ENCODE measurements around the gene TPM1.

TPM1 gene

GRCh38 chr15:63015618-63016017, 26.9 kb upstream of the TPM1 start:
- TF ChIP-seq SIN3A (IDR thresholded peaks at IDR 0.05; ENCODE audit: borderline replicate concordance, insufficient read depth, low read length), result no peak
- no peak for TF ChIP-seq REST (IDR thresholded peaks at IDR 0.05; ENCODE audit: insufficient read depth in 1 of 2, low read depth in 2 of 2, low read length in 2 of 2)
- no peak for TF ChIP-seq POLR2AphosphoS5 (IDR thresholded peaks at IDR 0.05; ENCODE audit: low read depth, low read length)
- no peak for TF ChIP-seq FOXP2 (optimal IDR thresholded peaks at IDR 0.05; ENCODE audit: borderline replicate concordance, extremely low read depth, extremely low read length, insufficient read depth)

GRCh38 chr15:63016234-63016633, 26.3 kb upstream of the TPM1 start:
- TF ChIP-seq FOXP2 (optimal IDR thresholded peaks at IDR 0.05; ENCODE audit: borderline replicate concordance, extremely low read depth, extremely low read length, insufficient read depth) (no peak), REST (IDR thresholded peaks at IDR 0.05; ENCODE audit: insufficient read depth in 1 of 2, low read depth in 2 of 2, low read length in 2 of 2) (no peak), TAF1 (IDR thresholded peaks at IDR 0.05; ENCODE audit: borderline replicate concordance, insufficient read depth, low read length) (no peak), POLR2AphosphoS5 (IDR thresholded peaks at IDR 0.05; ENCODE audit: low read depth, low read length) (no peak), SIN3A (IDR thresholded peaks at IDR 0.05; ENCODE audit: borderline replicate concordance, insufficient read depth, low read length) (no peak)

DNA sequence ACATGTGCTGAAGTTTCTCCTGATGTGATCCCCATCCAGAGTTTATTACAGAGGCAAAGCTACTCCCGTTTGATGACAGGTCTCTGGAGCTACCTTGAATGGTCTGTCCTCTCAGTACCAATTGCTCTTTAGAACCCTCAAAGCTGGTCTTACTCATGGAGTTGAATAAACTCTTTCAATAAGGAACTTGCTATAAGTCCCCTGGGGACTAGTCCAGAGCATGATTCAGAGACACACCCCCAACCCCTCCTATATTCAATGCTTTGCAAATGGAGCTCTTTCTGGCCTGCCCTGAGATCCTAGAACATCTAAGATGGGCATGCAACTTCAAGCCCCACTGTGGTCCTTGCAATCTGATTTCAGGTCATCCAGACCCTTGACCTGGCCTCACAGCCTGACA, 23.9 kb upstream of the TPM1 start:
- TF ChIP-seq TAF1 (IDR thresholded peaks at IDR 0.05; ENCODE audit: borderline replicate concordance, insufficient read depth, low read length) (no peak), REST (IDR thresholded peaks at IDR 0.05; ENCODE audit: insufficient read depth in 1 of 2, low read depth in 2 of 2, low read length in 2 of 2) (no peak), FOXP2 (optimal IDR thresholded peaks at IDR 0.05; ENCODE audit: borderline replicate concordance, extremely low read depth, extremely low read length, insufficient read depth) (no peak), POLR2AphosphoS5 (IDR thresholded peaks at IDR 0.05; ENCODE audit: low read depth, low read length) (no peak), SIN3A (IDR thresholded peaks at IDR 0.05; ENCODE audit: borderline replicate concordance, insufficient read depth, low read length) (no peak)

DNA sequence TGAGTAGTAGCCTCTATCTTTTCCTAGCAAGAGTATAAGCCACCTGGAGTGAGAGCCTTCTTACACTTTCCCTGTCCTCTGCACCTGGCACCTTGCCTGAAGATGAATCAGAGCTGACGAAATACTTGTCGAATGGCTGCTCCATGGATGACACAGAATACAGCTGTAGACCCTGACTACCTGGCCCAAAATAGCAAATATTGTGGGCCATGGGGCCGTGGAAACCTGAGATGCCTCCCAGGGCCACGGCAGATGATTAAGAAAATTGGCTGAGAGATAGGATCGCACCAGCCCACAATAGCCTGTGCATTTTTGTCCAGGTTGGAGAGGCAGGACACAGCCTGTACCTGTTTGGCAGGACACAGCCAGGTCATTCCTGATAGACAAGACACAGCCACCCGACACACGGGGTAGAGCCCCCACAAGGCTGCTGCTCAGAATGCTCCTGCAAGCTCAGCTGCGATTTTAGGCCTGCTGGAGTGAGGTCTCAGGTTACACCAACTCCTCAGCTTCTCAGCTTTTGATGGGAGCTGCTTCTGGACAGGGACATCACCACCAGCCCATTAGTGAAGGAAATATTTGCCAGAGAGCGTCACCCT, 22.9 kb upstream of the TPM1 start:
- TF ChIP-seq TAF1 (IDR thresholded peaks at IDR 0.05; ENCODE audit: borderline replicate concordance, insufficient read depth, low read length) (no peak), POLR2AphosphoS5 (IDR thresholded peaks at IDR 0.05; ENCODE audit: low read depth, low read length) (no peak), FOXP2 (optimal IDR thresholded peaks at IDR 0.05; ENCODE audit: borderline replicate concordance, extremely low read depth, extremely low read length, insufficient read depth) (no peak), REST (IDR thresholded peaks at IDR 0.05; ENCODE audit: insufficient read depth in 1 of 2, low read depth in 2 of 2, low read length in 2 of 2) (no peak), SIN3A (IDR thresholded peaks at IDR 0.05; ENCODE audit: borderline replicate concordance, insufficient read depth, low read length) (no peak)

DNA sequence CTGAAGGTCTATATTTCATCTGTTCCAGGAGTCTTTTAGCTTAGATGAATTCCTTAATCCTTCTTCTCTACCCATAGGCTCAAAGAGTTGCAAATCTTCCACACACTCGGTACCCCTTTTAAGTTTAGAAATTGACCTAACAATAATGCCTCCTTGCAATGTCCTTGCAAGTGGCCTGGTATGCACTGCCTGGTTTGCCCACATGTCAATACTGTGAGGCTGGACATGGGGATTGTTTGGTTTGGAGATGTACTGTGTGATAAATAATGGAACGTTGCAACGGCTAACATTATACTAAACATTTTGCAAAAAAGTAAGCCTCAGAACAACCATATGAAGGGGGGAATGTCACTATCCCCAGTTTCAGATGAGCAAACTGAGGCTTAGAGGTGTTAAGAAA, 22.4 kb upstream of the TPM1 start:
- no peak for TF ChIP-seq TAF1 (IDR thresholded peaks at IDR 0.05; ENCODE audit: borderline replicate concordance, insufficient read depth, low read length)
- TF ChIP-seq REST (IDR thresholded peaks at IDR 0.05; ENCODE audit: insufficient read depth in 1 of 2, low read depth in 2 of 2, low read length in 2 of 2), result no peak
- no peak for TF ChIP-seq POLR2AphosphoS5 (IDR thresholded peaks at IDR 0.05; ENCODE audit: low read depth, low read length)
- TF ChIP-seq FOXP2 (optimal IDR thresholded peaks at IDR 0.05; ENCODE audit: borderline replicate concordance, extremely low read depth, extremely low read length, insufficient read depth), result no peak
- no peak for TF ChIP-seq SIN3A (IDR thresholded peaks at IDR 0.05; ENCODE audit: borderline replicate concordance, insufficient read depth, low read length)

Measured in PFSK-1 (cell line).